ENCODE data around the gene CCER1. TPM values are rescaled to one million over a fixed set of nuclear protein-coding genes. Genes with fewer than 3 reads are reported as not detected.
"Not testable (repeated sequence)": the region's sequence is repeated elsewhere in the genome, so short reads cannot be mapped to it uniquely, and the experiment has no call there.

CCER1 gene, protein sequence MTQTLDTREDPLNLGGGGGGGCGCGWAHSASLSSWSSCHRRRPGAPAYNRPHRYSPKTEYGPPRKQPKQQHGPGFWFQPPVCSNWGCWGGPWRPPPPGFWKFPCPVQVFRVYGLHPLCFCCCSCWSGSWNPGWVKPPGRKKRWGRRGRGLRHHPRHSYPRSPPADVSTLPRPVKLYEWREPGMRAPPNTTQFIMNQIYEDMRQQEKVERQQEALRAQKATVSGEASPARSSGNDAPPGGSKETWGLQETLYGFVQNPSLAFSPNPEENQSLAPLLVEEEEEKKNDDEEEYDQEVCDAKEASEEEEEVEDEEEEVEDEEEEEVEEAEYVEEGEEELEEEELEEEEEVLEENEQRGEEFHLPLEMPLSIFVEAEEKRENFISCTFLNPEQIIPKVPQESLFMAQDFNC
- polyA plus RNA-seq, result not detected

DNA sequence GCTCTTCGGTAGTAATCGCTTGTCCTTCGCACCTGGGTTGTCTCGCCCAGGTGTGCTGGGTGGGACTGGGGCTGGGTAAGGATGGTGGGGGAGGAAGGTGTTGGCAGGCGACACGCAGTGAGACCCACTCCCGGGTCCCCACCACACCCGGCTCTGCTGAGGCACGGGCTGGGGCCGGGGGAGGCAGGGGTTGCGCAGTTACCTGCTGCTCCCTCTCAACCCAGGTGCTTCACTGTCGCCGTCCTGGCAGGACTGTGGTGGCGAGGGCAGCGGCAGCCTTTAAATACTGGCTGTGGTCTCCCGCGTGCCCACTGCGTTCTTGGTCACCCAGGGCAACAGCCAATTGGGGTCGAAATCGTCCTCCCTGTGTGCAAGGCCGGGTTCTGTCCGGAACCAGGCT lies at the start of gene CCER1:
TSS of gene CCER1 (minus strand) at position 256 of the 400 bp plus-strand sequence. CDS start 434 bp downstream, outside the sequence.
- H3K27me3 Mint-ChIP-seq (ENCODE audit: low read depth in 3 of 3), result peaks cover 0 to 4% (median 2%) of the 10 kb centered on the region in 3 donors
- no peak within 1 kb of the TSS for H3K27ac Mint-ChIP-seq
- no peaks in the 10 kb centered on the region for H3K36me3 Mint-ChIP-seq
- H3K9me3 Mint-ChIP-seq, result no peaks in the 10 kb centered on the region
- no peak within 1 kb of the TSS for H3K4me3 Mint-ChIP-seq
- H3K4me1 Mint-ChIP-seq, result no peaks in the 10 kb centered on the region
- DNase-seq, result no peak

DNA sequence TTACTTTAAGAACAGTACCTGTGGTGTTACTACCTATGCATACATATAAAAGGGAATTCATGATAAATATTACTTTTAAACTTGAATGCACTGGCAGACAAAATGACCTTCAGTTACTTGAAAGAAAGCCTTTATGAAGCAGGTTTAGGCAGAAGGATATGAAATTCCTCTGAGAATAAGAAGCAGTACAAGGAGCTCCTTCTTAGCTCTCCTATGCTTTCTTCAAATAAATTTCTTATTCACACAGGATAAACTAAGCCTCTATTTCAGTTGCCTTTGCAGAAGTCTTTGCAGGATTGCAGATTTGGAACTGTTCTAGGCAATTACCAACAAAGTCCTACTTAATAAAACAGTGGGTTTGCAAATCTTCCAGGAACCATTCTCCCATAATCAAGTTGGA lies 48.8 kb upstream of the CCER1 start:
- no peak for DNase-seq
- no peaks in the 10 kb centered on the region for H3K36me3 Mint-ChIP-seq
- no peak overlapping the region for H3K4me3 Mint-ChIP-seq
- H3K27me3 Mint-ChIP-seq (ENCODE audit: low read depth in 3 of 3), result peaks cover 0 to 6% (median 0%) of the 10 kb centered on the region in 3 donors
- H3K4me1 Mint-ChIP-seq, result peaks cover 8 to 15% of the 10 kb centered on the region in 2 donors
- peaks cover 0 to 5% (median 0%) of the 10 kb centered on the region in 6 donors for H3K9me3 Mint-ChIP-seq
- H3K27ac Mint-ChIP-seq, result no peak overlapping the region

DNA sequence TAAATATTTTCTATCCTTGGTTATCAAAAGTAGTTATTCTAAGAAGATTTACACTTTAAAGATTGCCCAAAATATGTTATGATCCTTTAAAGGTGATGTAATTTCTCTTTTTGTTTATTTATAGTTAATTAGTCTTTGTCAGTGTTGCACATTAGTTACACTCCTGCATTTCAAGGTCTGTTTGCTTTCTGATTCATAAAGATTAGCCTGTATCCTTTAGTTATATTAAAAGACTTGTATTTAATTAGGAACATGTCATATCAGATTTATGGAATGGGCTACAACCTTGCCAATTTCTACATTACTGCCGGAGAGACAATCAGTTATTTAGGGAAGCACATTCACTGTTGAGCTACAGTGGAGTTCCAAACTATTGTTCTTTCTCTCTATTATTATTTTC lies 46.3 kb upstream of the CCER1 start:
- no peak for DNase-seq
- no peaks in the 10 kb centered on the region for H3K27me3 Mint-ChIP-seq (ENCODE audit: low read depth in 3 of 3)
- no peak overlapping the region for H3K27ac Mint-ChIP-seq
- H3K4me3 Mint-ChIP-seq, result no peak overlapping the region
- H3K9me3 Mint-ChIP-seq, result peaks cover 0 to 2% (median 0%) of the 10 kb centered on the region in 6 donors
- H3K36me3 Mint-ChIP-seq, result no peaks in the 10 kb centered on the region
- H3K4me1 Mint-ChIP-seq, result no peaks in the 10 kb centered on the region

DNA sequence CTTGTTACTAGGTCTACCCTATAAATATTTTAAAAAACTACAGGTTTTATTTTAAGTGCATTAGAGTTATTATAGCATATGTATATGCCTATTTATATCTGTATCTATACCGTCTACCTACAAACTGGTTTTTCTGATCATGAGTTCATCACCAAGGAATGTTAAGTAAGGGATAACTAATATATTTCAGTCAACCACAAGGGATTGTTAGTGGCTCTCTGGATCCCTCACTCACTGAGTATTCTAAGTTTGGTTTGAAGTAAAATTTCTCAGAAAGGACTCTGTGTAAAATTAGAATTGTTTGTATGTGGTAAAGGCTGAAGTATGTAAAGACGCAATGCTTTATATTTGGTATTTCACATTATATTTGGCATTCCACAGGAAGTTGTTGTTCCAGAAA lies 45.0 kb upstream of the CCER1 start:
- DNase-seq, result no peak
- Mint-ChIP-seq H3K4me3 (no peak overlapping the region), H3K4me1 (no peaks in the 10 kb centered on the region), H3K27me3 (ENCODE audit: low read depth in 3 of 3) (no peaks in the 10 kb centered on the region), H3K36me3 (no peaks in the 10 kb centered on the region), H3K27ac (no peak overlapping the region), H3K9me3 (peaks cover 0 to 2% (median 0%) of the 10 kb centered on the region in 6 donors)

DNA sequence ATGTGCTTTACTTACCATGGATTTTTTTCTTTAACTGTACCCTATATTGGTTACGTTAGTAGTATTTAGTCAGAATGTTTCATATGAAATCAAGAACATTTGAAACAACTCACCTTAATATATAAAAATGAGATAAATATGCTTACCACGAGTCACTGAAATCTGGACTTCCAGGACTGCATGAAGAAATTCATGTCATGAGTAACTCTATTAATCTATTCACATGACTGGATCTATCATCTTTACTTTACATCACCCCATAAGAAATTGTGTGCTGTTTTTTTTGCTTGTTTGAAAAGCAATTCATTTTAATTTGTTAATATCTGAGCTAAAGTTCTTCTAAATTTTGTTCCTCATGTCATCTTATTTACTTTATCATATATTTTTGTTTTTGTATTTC lies 44.6 kb upstream of the CCER1 start:
- peaks cover 0 to 2% (median 0%) of the 10 kb centered on the region in 6 donors for H3K9me3 Mint-ChIP-seq
- no peak overlapping the region for H3K4me3 Mint-ChIP-seq
- H3K4me1 Mint-ChIP-seq, result no peaks in the 10 kb centered on the region
- no peak overlapping the region for H3K27ac Mint-ChIP-seq
- no peak for DNase-seq
- H3K36me3 Mint-ChIP-seq, result no peaks in the 10 kb centered on the region
- no peaks in the 10 kb centered on the region for H3K27me3 Mint-ChIP-seq (ENCODE audit: low read depth in 3 of 3)

DNA sequence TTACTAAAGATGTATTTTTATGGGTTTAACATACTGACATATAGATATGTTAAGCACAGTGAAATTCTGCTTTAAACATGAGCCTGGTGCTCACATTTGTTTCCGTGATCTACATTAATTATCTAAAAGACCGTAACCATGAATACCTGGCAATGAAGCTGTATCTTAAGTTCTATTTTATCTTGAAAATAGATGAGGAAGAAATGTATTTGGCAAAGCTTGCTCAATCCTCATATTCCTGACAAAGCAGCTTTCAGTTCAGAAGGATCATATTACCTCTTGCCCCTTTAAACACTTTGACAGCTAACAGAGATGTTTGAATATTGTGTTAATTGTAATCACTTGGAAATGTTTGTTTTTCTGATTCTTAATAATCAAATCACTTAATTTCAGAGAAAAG lies 40.0 kb upstream of the CCER1 start:
- no peaks in the 10 kb centered on the region for H3K36me3 Mint-ChIP-seq
- no peaks in the 10 kb centered on the region for H3K4me1 Mint-ChIP-seq
- H3K9me3 Mint-ChIP-seq, result no peaks in the 10 kb centered on the region
- no peak overlapping the region for H3K4me3 Mint-ChIP-seq
- H3K27me3 Mint-ChIP-seq (ENCODE audit: low read depth in 3 of 3), result no peaks in the 10 kb centered on the region
- no peak for DNase-seq
- H3K27ac Mint-ChIP-seq, result no peak overlapping the region

DNA sequence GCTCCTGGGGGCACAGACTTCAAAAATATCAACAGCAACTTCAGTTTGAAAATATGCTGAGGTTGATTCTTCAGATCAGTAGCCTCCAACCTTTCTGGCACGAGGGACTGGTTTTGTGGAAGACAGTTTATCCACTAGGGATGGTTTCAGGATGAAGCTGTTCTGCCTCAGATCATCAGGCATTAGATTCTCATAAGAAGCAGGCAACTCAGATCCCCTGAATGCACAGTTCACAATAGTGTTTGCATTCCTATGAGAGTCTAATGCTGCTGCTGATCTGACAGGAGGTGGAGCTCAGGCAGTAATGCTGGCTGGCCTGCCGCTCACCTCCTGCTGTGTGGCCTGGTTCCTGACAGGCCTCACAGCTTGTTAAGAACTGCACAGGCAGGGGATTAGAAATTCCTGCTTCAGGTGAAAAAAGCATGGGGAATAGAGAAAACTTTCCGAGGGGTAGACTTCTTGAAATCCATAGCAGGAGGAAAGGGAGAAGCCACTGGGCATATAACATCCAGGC lies 37.0 kb upstream of the CCER1 start:
- Mint-ChIP-seq H3K36me3 (no peaks in the 10 kb centered on the region), H3K27ac (no peak overlapping the region), H3K4me3 (no peak overlapping the region), H3K9me3 (no peaks in the 10 kb centered on the region), H3K4me1 (no peaks in the 10 kb centered on the region), H3K27me3 (ENCODE audit: low read depth in 3 of 3) (no peaks in the 10 kb centered on the region)
- no peak for DNase-seq

DNA sequence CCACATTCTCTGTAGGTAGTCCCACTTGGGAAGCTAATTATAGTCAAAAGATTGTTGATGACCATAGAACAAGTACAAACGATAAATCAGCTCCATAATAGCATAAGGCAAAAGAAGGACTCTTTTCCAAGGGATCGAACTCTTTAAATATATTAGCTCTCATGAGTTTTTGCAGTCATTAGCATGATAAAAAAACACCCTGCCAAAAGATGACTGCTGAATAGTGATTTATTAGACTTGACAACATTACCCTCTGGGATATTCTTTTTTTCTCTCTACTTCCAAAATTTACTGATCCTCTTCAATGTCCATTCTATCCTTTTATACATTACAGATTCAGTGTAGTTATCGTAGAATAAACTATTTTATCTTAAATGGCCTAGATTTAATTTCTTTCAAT lies 35.6 kb upstream of the CCER1 start:
- Mint-ChIP-seq H3K36me3 (no peaks in the 10 kb centered on the region), H3K9me3 (no peaks in the 10 kb centered on the region), H3K27me3 (ENCODE audit: low read depth in 3 of 3) (no peaks in the 10 kb centered on the region), H3K27ac (no peak overlapping the region), H3K4me1 (no peaks in the 10 kb centered on the region), H3K4me3 (no peak overlapping the region)
- DNase-seq, result no peak

DNA sequence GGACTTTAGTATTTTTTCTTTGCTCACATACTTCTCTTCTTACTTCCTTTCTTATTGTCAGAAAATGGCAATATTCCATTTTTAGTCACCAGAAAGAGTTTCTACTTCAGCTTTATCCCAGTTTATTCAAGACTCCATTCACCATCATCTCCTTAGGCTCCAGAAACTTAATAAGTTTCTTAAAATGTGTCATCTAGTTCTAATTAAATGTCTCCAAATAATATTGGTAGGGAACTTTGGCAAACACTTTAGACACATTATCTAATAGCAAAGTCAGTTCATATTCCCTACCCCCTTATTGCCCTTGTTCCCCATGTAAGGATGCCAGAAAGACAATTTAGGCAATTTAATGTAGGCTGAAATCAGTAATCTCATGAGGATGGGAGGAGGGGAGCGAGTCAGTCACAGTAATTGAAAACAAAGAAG lies 34.7 kb upstream of the CCER1 start:
- Mint-ChIP-seq H3K9me3 (no peaks in the 10 kb centered on the region), H3K36me3 (no peaks in the 10 kb centered on the region), H3K4me1 (no peaks in the 10 kb centered on the region), H3K27me3 (ENCODE audit: low read depth in 3 of 3) (no peaks in the 10 kb centered on the region), H3K27ac (no peak overlapping the region), H3K4me3 (no peak overlapping the region)
- DNase-seq, result no peak

DNA sequence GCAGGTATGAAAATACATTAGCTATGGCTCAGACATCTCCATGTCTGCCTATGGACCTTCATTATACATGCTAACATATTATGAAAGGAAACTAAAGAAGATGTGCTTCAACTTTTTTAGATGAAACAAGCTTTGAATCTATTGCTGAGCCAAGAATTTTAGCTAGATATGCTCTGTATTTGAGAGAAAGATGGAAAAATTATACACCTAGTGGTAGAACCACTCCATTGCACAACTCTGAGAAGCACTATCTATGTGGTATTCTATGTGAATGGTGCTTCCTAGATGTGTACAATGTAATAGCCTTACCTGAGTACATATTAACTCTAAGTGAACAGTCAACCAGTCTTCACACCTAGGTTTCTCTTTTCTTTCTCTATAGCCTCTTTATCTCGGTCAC lies 32.5 kb upstream of the CCER1 start:
- H3K27me3 Mint-ChIP-seq (ENCODE audit: low read depth in 3 of 3), result peaks cover 0 to 3% (median 2%) of the 10 kb centered on the region in 3 donors
- H3K9me3 Mint-ChIP-seq, result no peaks in the 10 kb centered on the region
- no peak for DNase-seq
- H3K36me3 Mint-ChIP-seq, result no peaks in the 10 kb centered on the region
- H3K4me3 Mint-ChIP-seq, result no peak overlapping the region
- no peak overlapping the region for H3K27ac Mint-ChIP-seq
- H3K4me1 Mint-ChIP-seq, result no peaks in the 10 kb centered on the region

DNA sequence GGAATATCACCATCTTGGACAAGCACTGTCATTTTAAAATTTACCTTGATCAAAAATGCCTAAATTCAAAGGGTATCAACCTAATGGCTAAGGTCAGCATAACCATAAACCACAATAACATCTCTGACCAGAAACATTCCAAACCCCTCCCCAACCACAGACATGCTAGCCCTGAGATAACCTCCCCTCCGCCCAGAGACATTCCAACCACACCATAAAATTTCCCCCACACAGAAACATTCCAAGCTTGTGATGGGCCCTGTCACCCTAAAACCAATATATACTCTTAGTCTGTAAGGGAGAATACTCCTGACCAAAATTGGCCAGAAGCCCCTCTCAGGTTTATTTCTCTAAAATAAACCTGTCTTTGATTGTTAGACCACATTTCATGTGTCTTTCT lies 32.1 kb upstream of the CCER1 start:
- Mint-ChIP-seq H3K27me3 (ENCODE audit: low read depth in 3 of 3) (peaks cover 0 to 3% (median 2%) of the 10 kb centered on the region in 3 donors), H3K4me3 (no peak overlapping the region), H3K27ac (no peak overlapping the region), H3K4me1 (no peaks in the 10 kb centered on the region), H3K9me3 (no peaks in the 10 kb centered on the region), H3K36me3 (no peaks in the 10 kb centered on the region)
- no peak for DNase-seq

DNA sequence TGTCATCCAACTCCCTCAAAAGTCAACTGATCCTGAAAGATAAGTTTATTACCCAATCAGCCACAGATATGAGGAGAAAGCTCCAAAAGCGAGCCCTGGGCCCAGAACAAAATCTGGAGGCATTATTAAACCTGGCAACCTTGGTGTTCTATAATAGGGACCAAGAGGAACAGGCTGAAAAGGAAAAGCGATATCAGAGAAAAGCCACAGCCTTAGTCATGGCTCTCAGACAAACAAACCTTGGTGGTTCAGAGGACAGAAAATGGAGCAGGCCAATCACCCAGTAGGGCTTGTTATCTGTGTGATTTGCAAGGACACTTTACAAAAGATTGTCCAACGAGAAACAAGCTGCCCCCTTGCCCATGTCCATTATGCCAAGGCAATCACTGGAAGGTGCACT lies 30.4 kb upstream of the CCER1 start:
- H3K9me3 Mint-ChIP-seq; H3K4me3 Mint-ChIP-seq; H3K27ac Mint-ChIP-seq; H3K27me3 Mint-ChIP-seq (ENCODE audit: low read depth in 3 of 3); DNase-seq; H3K4me1 Mint-ChIP-seq; H3K36me3 Mint-ChIP-seq: not testable (repeated sequence)

DNA sequence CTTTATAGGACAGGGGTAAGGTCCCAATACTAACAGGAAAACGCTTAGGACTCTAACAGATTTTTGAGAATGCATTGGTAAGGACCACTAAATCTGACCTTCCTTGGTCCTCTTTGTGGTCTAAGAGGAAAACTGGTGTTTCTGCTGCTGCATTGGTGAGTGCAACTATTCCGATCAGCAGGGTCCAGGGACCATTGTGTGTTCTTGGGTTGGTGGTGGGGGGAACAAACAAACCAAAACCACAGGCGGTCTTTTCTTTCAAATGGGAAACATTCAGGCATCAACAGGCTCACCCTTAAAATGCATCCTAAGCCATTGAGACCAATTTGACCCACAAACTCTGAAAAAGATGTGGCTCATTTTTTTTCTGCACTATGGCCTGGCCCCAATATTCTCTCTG lies 29.1 kb upstream of the CCER1 start:
- Mint-ChIP-seq H3K36me3 (no peaks in the 10 kb centered on the region), H3K27ac (no peak overlapping the region), H3K9me3 (no peaks in the 10 kb centered on the region), H3K4me3 (no peak overlapping the region), H3K4me1 (no peaks in the 10 kb centered on the region), H3K27me3 (ENCODE audit: low read depth in 3 of 3) (peaks cover 0 to 3% (median 2%) of the 10 kb centered on the region in 3 donors)
- DNase-seq, result no peak

DNA sequence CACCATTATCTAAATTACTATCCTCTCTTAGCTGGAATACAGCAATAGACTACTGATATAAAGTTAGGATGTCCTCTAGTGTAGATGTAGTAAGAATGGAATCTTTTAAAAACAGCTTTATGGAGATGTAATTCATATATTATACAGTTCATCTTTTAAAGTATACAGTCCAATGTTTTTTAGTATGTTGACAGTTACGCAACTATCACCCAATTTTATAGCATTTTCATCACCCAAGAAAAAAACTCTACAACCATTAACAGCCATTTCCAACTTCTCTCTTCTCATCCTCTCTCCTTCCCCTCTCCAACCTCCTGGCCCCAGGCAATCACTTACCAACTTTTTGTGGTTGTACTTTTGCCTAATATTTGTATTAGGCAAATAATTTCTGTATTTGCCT lies 27.2 kb upstream of the CCER1 start:
- Mint-ChIP-seq H3K36me3 (no peaks in the 10 kb centered on the region), H3K9me3 (no peaks in the 10 kb centered on the region), H3K27ac (no peak overlapping the region), H3K27me3 (ENCODE audit: low read depth in 3 of 3) (peaks cover 0 to 3% (median 2%) of the 10 kb centered on the region in 3 donors), H3K4me1 (no peaks in the 10 kb centered on the region), H3K4me3 (no peak overlapping the region)
- DNase-seq, result no peak

DNA sequence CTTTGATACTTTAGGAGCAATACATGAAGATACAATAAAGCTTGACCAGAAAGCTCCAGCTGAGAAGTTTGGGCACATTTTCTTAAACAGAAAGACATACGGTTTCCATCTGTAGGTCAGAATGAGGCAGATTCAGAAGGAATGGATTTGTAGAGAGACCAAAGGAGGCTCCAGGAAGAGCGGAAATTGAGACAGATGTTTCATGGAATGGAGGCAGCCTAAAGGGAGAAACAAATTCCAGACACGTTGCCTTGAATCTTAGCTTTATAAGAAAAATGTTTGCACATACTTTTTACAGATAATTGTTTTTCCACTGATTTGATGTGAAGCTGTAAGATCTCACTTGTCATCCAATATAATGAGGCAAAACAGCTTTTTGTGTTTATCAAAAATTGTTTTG lies 25.0 kb upstream of the CCER1 start:
- no peak for DNase-seq
- H3K4me1 Mint-ChIP-seq, result no peaks in the 10 kb centered on the region
- H3K9me3 Mint-ChIP-seq, result no peaks in the 10 kb centered on the region

More for the DNA sequence above, 25.0 kb upstream of the CCER1 start:
- Mint-ChIP-seq H3K36me3 (no peaks in the 10 kb centered on the region), H3K4me3 (no peak overlapping the region), H3K27me3 (ENCODE audit: low read depth in 3 of 3) (peaks cover 0 to 3% (median 2%) of the 10 kb centered on the region in 3 donors), H3K27ac (no peak overlapping the region)
